Fibroblast of lung (primary cell): Measurements from ENCODE around the gene ARMC8. TPM values are rescaled to one million over a fixed set of nuclear protein-coding genes. Genes with fewer than 3 reads are reported as not detected.

Source experiments
- DNase-seq, 2 donors: peaks; one replicate each; pipeline versions ENCODE4 v3.0.0 to v3.0.0-alpha.2; 2010; ENCODE audit warnings: low read depth in 2 of 2
- H2AFZ ChIP-seq: 2 replicates; pipeline ENCODE4 v1.5.1; 2012; ENCODE audit warnings: low read length, control low read depth, inconsistent platforms
- H3K27ac ChIP-seq: 2 replicates; pipeline ENCODE4 v1.5.1; 2011; ENCODE audit warnings: low read length, control low read depth; ENCODE audit not compliant: insufficient read depth
- H3K27me3 ChIP-seq: 2 replicates; pipeline ENCODE4 v1.5.1; 2011; ENCODE audit warnings: mild to moderate bottlenecking, low read length; ENCODE audit not compliant: control insufficient read depth, insufficient read depth
- H3K36me3 ChIP-seq: 2 replicates; pipeline ENCODE4 v1.5.1; 2011; ENCODE audit warnings: low read length; ENCODE audit not compliant: control insufficient read depth, insufficient read depth
- H3K4me1 ChIP-seq: 2 replicates; pipeline ENCODE4 v1.5.1; 2011; ENCODE audit warnings: low read length; ENCODE audit not compliant: control insufficient read depth, insufficient read depth; ENCODE audit errors: extremely low read depth
- H3K4me2 ChIP-seq: 2 replicates; pipeline ENCODE4 v1.5.1; 2011; ENCODE audit warnings: low read length, control low read depth; ENCODE audit not compliant: insufficient read depth; ENCODE audit errors: extremely low read depth
- H3K4me3 ChIP-seq, 4 experiments: fragments of 200-600 bp in 1 of 4; sonication (generic) in 1 of 4; replicated peaks in 1 of 4; 2 replicates each; pipeline ENCODE4 v1.5.1; 2011 to 2016; ENCODE audit warnings: low read length in 4 of 4, low read depth in 3 of 4, mild to moderate bottlenecking in 3 of 4, control low read depth in 2 of 4, inconsistent platforms in 1 of 4, mixed read lengths in 1 of 4; ENCODE audit not compliant: insufficient read depth in 1 of 4; ENCODE audit errors: control extremely low read depth in 1 of 4
- H3K79me2 ChIP-seq: 2 replicates; pipeline ENCODE4 v1.5.1; 2012; ENCODE audit warnings: mild to moderate bottlenecking, low read length, inconsistent platforms; ENCODE audit not compliant: control insufficient read depth, insufficient read depth
- H3K9ac ChIP-seq: 2 replicates; pipeline ENCODE4 v1.5.1; 2011; ENCODE audit warnings: mild to moderate bottlenecking, low read length, control low read depth; ENCODE audit not compliant: insufficient read depth
- H3K9me3 ChIP-seq: 2 replicates; pipeline ENCODE4 v1.5.1; 2012; ENCODE audit warnings: low read depth, low read length; ENCODE audit not compliant: control insufficient read depth, insufficient read depth
- H4K20me1 ChIP-seq: 2 replicates; pipeline ENCODE4 v1.5.1; 2011; ENCODE audit warnings: low read length; ENCODE audit not compliant: control insufficient read depth, insufficient read depth; ENCODE audit errors: extremely low read depth
- CTCF ChIP-seq, 2 donors: IDR thresholded peaks in 1 of 2; conservative IDR thresholded peaks in 1 of 2; 1 replicate in 1 of 2; 2 replicates in 1 of 2; pipeline ENCODE4 v1.5.1; 2011 to 2012; ENCODE audit warnings: low read length in 2 of 2, control low read depth in 1 of 2, inconsistent platforms in 1 of 2, low read depth in 1 of 2, mild to moderate bottlenecking in 1 of 2
- EZH2 ChIP-seq: IDR thresholded peaks from 2 replicates; pipeline ENCODE4 v1.5.1; 2012; ENCODE audit warnings: low read length, control low read depth, mild to moderate bottlenecking; ENCODE audit errors: missing control alignments
- polyA plus RNA-seq, 2 donors: library from polyadenylated mRNA; depleted of rRNA in 1 of 2; stranded (reverse) in 1 of 2; unstranded in 1 of 2; fragments of >200 nt; gene quantifications; 2 replicates each; pipeline ENCODE4 v1.2.1, GENCODE V29; 2011 to 2012; ENCODE audit warnings: missing spikeins in 1 of 2
- total RNA-seq: library from RNA; depleted of rRNA; stranded (reverse); fragments of >200 nt; gene quantifications from 2 replicates; pipeline ENCODE4 v1.2.1, GENCODE V29; 2014

ARMC8 gene
- total and polyA plus RNA-seq, 2 donors (not counting 1 experiment from before 2014, with no cell fraction given) = 44.7 to 45.9 TPM

- TF ChIP-seq CTCF (conservative IDR thresholded peaks at IDR 0.05 in 1 of 2, IDR thresholded peaks at IDR 0.05 in 1 of 2; ENCODE audit: low read depth in 1 of 2, low read length in 2 of 2) (no peak), EZH2 (no peak)
- Histone ChIP-seq H3K27ac (no peak overlapping the region), H4K20me1 (peaks cover 3% of the 10 kb centered on the region), H3K27me3 (no peaks in the 10 kb centered on the region), H3K9me3 (no peaks in the 10 kb centered on the region), H3K9ac (no peak overlapping the region), H2AFZ (no peak overlapping the region), H3K79me2 (peaks cover 22% of the 10 kb centered on the region), H3K4me3 (no peak overlapping the region), H3K36me3 (peaks cover 2% of the 10 kb centered on the region), H3K4me1 (no peaks in the 10 kb centered on the region), H3K4me2 (no peak overlapping the region)
- DNase-seq = no peak
These were observed 23.4 kb downstream of the ARMC8 start for GRCh38 chr3:138210528-138210927.

DNA sequence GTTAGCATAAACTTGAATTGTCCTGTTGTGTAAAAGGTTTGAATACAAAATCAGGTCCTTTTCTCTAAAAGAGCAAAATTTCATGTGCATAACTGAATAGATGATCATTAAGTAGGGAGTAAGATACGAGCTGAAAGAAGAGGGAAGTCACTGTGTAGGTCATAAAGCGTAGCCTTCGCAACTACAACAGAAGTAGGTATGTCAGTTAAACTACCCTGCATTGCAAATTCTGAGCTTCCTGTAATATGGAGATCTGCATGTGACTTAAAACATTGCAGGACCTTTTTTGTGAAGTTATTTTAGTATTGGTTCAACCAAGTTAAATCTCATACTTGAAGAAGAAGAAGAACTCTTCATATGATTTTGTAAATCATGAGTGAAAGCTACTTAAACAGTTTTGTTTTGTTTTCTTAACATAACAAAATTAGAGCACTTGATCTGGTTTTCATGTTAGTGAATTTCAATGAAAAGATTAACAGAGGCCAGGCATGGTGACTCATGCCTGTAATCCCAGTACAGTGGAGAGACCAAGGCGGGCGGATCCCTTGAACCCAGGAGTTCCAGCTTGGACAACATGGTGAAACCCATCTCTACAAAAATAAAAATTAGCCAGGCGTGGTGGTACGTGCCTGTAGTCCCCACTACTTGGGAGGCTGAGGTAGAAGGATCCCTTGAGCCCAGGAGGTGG is 26.4 kb downstream of the ARMC8 start:
- Histone ChIP-seq H3K4me3 (no peak overlapping the region), H3K4me2 (no peak overlapping the region), H3K36me3 (peaks cover 2% of the 10 kb centered on the region), H3K4me1 (no peaks in the 10 kb centered on the region), H3K27me3 (no peaks in the 10 kb centered on the region), H3K9ac (no peak overlapping the region), H2AFZ (no peak overlapping the region), H3K9me3 (no peaks in the 10 kb centered on the region), H4K20me1 (peaks cover 1% of the 10 kb centered on the region), H3K79me2 (peaks cover 8% of the 10 kb centered on the region), H3K27ac (no peak overlapping the region)
- TF ChIP-seq CTCF (conservative IDR thresholded peaks at IDR 0.05 in 1 of 2, IDR thresholded peaks at IDR 0.05 in 1 of 2; ENCODE audit: low read depth in 1 of 2, low read length in 2 of 2) (no peak), EZH2 (no peak)
- no peak for DNase-seq

GRCh38 chr3:138219255-138219654 is 32.2 kb downstream of the ARMC8 start:
- TF ChIP-seq CTCF (conservative IDR thresholded peaks at IDR 0.05 in 1 of 2, IDR thresholded peaks at IDR 0.05 in 1 of 2; ENCODE audit: low read depth in 1 of 2, low read length in 2 of 2) (no peak), EZH2 (no peak)
- Histone ChIP-seq H2AFZ (no peak overlapping the region), H3K4me1 (no peaks in the 10 kb centered on the region), H3K4me2 (no peak overlapping the region), H3K27ac (no peak overlapping the region), H3K36me3 (no peaks in the 10 kb centered on the region), H4K20me1 (peaks cover 1% of the 10 kb centered on the region), H3K4me3 (no peak overlapping the region), H3K9ac (no peak overlapping the region), H3K9me3 (no peaks in the 10 kb centered on the region), H3K79me2 (peaks cover 2% of the 10 kb centered on the region), H3K27me3 (no peaks in the 10 kb centered on the region)
- DNase-seq = no peak
